ENCODE measurements around the gene SCN8A. TPM values are rescaled to one million over a fixed set of nuclear protein-coding genes. Genes with fewer than 3 reads are reported as not detected.

The SCN8A gene
- total RNA-seq, 1 donor from 2014 or later = 7.1 TPM

- no peak for DNase-seq (ENCODE audit: extremely low read depth, low read depth, low spot score)
Measured at GRCh38 chr12:51702587-51702986, 111.6 kb downstream of the SCN8A start.

DNA sequence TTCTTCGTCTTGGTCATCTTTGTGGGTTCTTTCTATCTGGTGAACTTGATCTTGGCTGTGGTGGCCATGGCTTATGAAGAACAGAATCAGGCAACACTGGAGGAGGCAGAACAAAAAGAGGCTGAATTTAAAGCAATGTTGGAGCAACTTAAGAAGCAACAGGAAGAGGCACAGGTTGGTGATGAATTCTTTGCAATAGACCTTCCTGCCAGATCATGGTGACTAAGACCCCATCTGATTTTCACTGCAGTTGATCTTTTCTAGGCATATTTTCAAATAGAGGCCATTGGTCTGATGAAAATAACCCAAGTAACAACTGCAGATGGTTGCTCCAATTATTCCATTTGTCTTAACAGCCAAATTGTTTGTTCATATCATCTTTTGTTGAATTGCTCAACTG, 114.4 kb downstream of the SCN8A start:
- DNase-seq (ENCODE audit: extremely low read depth, low read depth, low spot score) = no peak

GRCh38 chr12:51706206-51706605, 115.2 kb downstream of the SCN8A start:
- DNase-seq (ENCODE audit: extremely low read depth, low read depth, low spot score) = no peak

- DNase-seq (ENCODE audit: extremely low read depth, low read depth, low spot score) = no peak
Measured at GRCh38 chr12:51714666-51715065, 123.6 kb downstream of the SCN8A start.

DNA sequence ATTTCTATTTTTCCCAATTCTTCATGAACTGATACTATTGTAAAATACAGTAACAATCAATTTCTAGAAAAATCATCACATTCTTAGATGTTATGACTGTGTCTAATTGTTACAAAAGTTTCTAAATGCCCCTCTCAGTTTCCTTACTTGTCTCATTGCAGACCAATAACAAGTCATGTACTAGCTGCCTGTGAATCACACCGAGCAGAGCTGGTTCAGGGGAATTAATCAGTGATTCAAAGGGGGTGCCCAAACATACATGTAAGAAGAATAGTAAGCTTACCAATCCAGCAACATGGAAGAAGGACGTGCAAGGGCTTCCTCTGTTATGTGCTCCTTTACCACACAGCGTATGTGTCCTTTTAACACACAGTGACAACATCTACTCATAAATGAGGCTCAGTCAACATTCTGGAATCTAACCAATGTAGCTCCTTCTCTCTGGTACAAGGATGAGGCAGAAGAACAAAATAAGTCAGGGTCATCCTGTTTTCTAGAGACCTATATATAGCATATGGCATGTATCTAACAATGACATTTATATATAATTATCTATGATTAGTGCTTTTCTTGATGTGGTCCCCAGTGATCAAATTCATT, 126.4 kb downstream of the SCN8A start:
- DNase-seq (ENCODE audit: extremely low read depth, low read depth, low spot score) = no peak

GRCh38 chr12:51721282-51721940, 130.4 kb downstream of the SCN8A start:
- DNase-seq (ENCODE audit: extremely low read depth, low read depth, low spot score) = no peak

GRCh38 chr12:51722431-51722830, 131.4 kb downstream of the SCN8A start:
- DNase-seq (ENCODE audit: extremely low read depth, low read depth, low spot score) = no peak

GRCh38 chr12:51726161-51726560, 135.1 kb downstream of the SCN8A start:
- no peak for DNase-seq (ENCODE audit: extremely low read depth, low read depth, low spot score)

DNA sequence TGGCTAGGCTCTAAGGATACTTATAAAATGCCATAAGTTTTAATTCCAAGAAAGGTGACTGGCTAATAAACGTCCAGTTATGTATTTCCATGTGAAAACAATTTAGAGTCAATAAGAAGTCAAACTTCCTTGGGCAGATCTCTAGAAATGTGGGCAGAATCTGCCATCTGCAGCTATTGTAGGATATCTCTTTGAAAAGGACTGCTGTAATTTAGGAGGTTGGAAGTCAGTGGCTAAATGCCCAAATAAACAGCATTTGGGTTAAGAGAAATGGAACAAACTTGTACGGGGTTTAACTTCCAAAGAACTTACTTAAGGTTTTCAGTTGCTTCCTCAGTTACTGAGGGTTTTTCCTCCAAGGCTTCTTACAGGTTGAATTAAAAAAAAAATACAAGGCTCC, 135.9 kb downstream of the SCN8A start:
- DNase-seq (ENCODE audit: extremely low read depth, low read depth, low spot score) = no peak

GRCh38 chr12:51729331-51729730, 138.3 kb downstream of the SCN8A start:
- no peak for DNase-seq (ENCODE audit: extremely low read depth, low read depth, low spot score)

GRCh38 chr12:51730745-51731144, 139.7 kb downstream of the SCN8A start:
- DNase-seq (ENCODE audit: extremely low read depth, low read depth, low spot score) = no peak

- no peak for DNase-seq (ENCODE audit: extremely low read depth, low read depth, low spot score)
Measured at GRCh38 chr12:51740536-51740935, 149.5 kb downstream of the SCN8A start.

GRCh38 chr12:51744235-51744634, 153.2 kb downstream of the SCN8A start:
- DNase-seq (ENCODE audit: extremely low read depth, low read depth, low spot score) = peak; percentile 89

DNA sequence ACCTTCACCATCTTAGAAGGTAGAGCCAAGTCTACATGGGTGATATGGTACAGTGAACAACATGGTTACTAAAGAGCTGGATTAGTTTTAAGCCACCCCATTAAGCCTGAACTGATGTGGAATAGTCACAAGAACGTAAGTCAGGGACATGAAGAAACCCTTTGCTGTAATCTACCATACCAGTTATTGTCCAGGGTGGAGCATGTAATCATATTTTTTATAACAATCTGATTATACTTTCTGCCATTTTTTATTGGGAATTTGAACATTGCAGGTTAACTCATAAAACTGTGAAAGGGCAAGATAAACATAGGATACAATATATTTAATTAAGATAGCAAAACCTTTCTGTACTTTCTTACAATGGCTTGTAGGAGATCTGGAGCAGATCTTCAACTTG, 153.9 kb downstream of the SCN8A start:
- DNase-seq (ENCODE audit: extremely low read depth, low read depth, low spot score) = no peak

- no peak for DNase-seq (ENCODE audit: extremely low read depth, low read depth, low spot score)
Measured at GRCh38 chr12:51746416-51746815, 155.4 kb downstream of the SCN8A start.

DNA sequence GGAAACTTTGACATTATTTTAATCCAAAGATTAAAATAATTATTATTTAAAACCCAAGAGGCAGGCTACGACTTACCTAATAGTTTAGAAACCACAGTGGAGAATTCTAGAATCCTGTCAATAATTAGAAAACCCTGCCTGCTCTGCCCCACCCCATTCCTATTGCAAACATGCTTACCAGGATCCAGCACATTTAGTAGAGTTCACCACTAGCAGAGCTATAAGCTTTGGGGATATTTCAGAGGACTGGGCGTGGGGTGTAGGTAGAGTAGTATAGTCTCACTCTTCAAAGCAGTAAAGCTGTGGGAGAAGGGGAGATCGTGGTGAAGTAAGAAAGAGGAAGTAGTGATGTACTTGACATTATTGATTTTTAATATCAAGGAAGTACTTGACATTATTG, 157.2 kb downstream of the SCN8A start:
- no peak for DNase-seq (ENCODE audit: extremely low read depth, low read depth, low spot score)

DNA sequence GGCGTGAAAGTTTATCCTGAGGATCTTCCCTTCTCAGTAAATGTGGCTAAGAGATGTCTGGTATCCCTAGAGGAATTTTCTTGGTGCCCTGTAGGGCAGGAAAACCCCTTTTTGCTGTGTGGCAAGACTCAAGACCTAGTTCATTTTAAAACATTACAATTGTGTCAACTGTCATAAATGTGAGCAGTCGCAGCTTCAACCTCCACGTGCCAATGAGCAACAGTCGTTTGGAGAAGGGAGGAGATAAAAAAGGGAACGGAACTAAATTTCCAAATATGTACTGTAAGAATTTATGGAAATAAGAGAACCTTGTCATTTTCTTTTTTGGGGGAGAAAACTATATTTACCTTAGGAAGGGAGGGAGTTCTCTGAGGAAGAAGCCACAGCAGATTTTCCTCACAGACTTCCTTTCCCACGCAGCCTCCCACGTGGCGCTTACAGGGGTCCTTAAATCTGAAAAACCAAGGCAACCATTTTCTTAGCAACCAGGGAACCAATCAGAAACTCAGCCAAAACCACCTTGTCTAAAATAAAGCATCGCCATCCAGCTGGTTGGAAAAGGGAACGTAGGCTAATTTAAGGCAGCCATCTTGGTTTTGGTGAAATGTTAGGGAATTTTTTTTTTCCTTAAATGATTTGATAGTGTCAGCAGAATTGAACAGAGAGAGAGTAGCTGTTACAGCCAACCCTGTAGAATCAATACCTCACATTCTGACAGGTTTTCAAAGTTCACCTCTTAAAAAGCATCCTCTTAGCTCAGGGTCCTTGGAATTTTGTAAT, 158.4 kb downstream of the SCN8A start:
- no peak for DNase-seq (ENCODE audit: extremely low read depth, low read depth, low spot score)

GRCh38 chr12:51749986-51750317, 158.9 kb downstream of the SCN8A start:
- no peak for DNase-seq (ENCODE audit: extremely low read depth, low read depth, low spot score)

- DNase-seq (ENCODE audit: extremely low read depth, low read depth, low spot score) = no peak
Measured at GRCh38 chr12:51751661-51752060, 160.6 kb downstream of the SCN8A start.

- DNase-seq (ENCODE audit: extremely low read depth, low read depth, low spot score) = no peak
Measured at GRCh38 chr12:51752234-51752889, 161.3 kb downstream of the SCN8A start.

DNA sequence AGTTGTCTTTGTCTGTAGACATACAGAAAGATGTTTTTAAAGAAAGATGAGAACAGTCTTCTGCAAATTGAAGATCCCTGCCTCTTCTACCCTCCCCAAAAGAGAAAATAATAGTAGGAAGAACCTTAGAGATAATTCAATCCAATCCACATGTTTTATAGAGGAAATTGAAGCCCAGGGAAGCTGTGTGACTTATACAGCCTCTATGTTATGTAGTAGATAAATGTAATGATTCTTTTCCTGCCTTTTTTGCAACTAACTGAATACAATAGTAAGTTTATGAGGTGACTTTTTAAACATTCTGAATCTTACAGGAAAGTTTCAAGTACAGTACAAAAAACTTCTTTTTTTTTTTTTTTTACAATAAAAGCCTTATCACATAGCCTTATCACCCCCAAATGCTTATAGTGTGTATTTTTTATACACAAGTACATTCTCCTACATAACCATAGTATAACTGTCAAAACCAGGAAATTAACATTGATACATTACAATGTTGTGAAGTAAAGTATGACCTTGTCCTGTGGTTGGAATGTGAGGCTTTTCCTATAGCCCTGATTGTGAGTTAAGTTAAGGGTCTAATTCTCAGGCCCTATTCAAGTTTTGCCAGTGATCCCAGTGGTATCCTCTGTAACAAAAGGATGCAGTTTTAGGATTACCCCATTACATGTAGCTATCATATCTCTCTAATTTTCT, 163.1 kb downstream of the SCN8A start:
- peak; percentile 79 for DNase-seq (ENCODE audit: extremely low read depth, low read depth, low spot score)
